Kidney epithelial cell (primary cell): ENCODE data around the gene RPL39L. TPM values are rescaled to one million over a fixed set of nuclear protein-coding genes. Genes with fewer than 3 reads are reported as not detected.

Experiments used
- DNase-seq: peaks from one replicate; pipeline ENCODE4 v3.0.0-alpha.2; 2010; ENCODE audit warnings: low read depth
- H3K27me3 ChIP-seq: 2 replicates; pipeline ENCODE4 v1.6.0; 2011; ENCODE audit warnings: low read length; ENCODE audit not compliant: control insufficient read depth, insufficient read depth
- H3K36me3 ChIP-seq: 2 replicates; pipeline ENCODE4 v1.5.1; 2011; ENCODE audit warnings: low read length; ENCODE audit not compliant: control insufficient read depth, insufficient read depth
- H3K4me3 ChIP-seq: 2 replicates; pipeline ENCODE4 v1.5.1; 2011; ENCODE audit warnings: low read depth, mild to moderate bottlenecking, control low read depth, low read length
- CTCF ChIP-seq: IDR thresholded peaks from 2 replicates; pipeline ENCODE4 v1.5.1; 2011; ENCODE audit warnings: mild to moderate bottlenecking, moderate library complexity, low read length, control low read depth, inconsistent platforms; ENCODE audit not compliant: insufficient read depth, poor library complexity, severe bottlenecking
- total RNA-seq: library from RNA; depleted of rRNA; stranded (reverse); fragments of >200 nt; gene quantifications from 2 replicates; pipeline ENCODE4 v1.2.3, GENCODE V29; 2015

RPL39L gene
- total RNA-seq, 1 donor from 2014 or later, result 26.5 TPM

DNA sequence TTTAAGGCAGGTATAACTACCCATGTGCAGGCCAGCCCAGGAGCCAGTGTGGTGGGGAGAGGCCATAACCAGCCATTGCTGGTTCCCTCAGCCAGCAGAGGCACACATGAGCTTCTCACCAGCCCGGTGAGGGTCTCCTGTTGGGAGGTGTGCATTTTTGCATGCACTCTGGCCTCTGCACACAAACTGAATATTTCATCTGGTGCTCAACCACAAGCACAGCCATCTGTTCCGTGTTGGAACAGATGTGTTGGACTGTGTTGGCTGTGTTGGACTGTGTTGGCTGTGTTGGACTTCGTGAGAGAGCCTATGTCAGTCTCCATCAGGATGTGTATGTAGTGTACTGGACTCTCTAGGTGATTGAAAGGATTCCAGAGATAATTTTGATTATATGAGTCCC lies 67.2 kb downstream of the RPL39L start:
- H3K36me3 ChIP-seq, result peaks cover 3% of the 10 kb centered on the region
- H3K27me3 ChIP-seq, result no peaks in the 10 kb centered on the region
- TF ChIP-seq CTCF, result no peak
- DNase-seq, result no peak
- H3K4me3 ChIP-seq, result no peak overlapping the region

Other genes starting within 250 kb of the RPL39L start
- gene ST6GAL1, start 209.0 kb downstream of the RPL39L start, total RNA-seq, result 40.3 and 44.7 TPM in 2 replicates
- gene RTP1, start 58.0 kb upstream of the RPL39L start, total RNA-seq, result not detected in 2 replicates
- gene MASP1, start 152.2 kb upstream of the RPL39L start, total RNA-seq, result 0.48 TPM in 1 of 2 replicates, not detected in the other
- 1.2 and 1.5 TPM in 2 replicates for gene RTP4, start 228.9 kb upstream of the RPL39L start, total RNA-seq